Lower leg skin (tissue), 4 donors: ENCODE data around the gene SPATA7. TPM values are rescaled to one million over a fixed set of nuclear protein-coding genes. Genes with fewer than 3 reads are reported as not detected.

Experiments used
- DNase-seq, 2 donors: peaks; one replicate each; pipeline ENCODE4 v3.0.0-alpha.2; 2019; ENCODE audit warnings: low spot score in 2 of 2
- H3K4me3 ChIP-seq: fragments of 200-600 bp; sonication (generic); 2 replicates; pipeline ENCODE4 v1.5.1; 2017; ENCODE audit warnings: mild to moderate bottlenecking, low read depth; ENCODE audit not compliant: poor library complexity, severe bottlenecking
- CTCF ChIP-seq, 3 donors: fragments of 450-650 bp; IDR thresholded peaks; one replicate each; pipeline ENCODE4 v1.5.1; 2016; ENCODE audit warnings: antibody characterized with exemption in 3 of 3, mild to moderate bottlenecking in 3 of 3, moderate library complexity in 2 of 3
- POLR2A ChIP-seq, 2 donors: fragments of 450-650 bp; IDR thresholded peaks; one replicate each; pipeline ENCODE4 v1.6.1; 2016 to 2017; ENCODE audit warnings: antibody characterized with exemption in 2 of 2, mild to moderate bottlenecking in 1 of 2, moderate library complexity in 1 of 2
- WGBS, 2 donors: methylation state at CpG; one replicate each; pipeline ENCODE4 v1.1.5; 2018; 5-methylcytosine and 5-hydroxymethylcytosine counted together
- intact Hi-C: fragments of 100-400 bp; cut with DNase I; formaldehyde crosslinking; loops from one replicate; pipeline ENCODE4 v1.15.0; 2023; ENCODE audit warnings: low total_unique reads
- total RNA-seq, 4 donors: library from RNA; depleted of rRNA; stranded (reverse); fragments of >200 nt; gene quantifications; one replicate each; pipeline ENCODE4 v1.1.0, GENCODE V29; 2016

The SPATA7 gene
- total RNA-seq, 4 donors from 2014 or later: 5.2 to 17.0 (median 11.7) TPM

GRCh38 chr14:88437658-88438057, 52.2 kb downstream of the SPATA7 start:
- DNase-seq: no peak
- intact Hi-C loops: no loop called here
- H3K4me3 ChIP-seq: no peak overlapping the region
- TF ChIP-seq CTCF (IDR thresholded peaks at IDR 0.05) (no peak), POLR2A (IDR thresholded peaks at IDR 0.05) (no peak)
- 91 to 92% methylated on average over 5 of the region's 5 CpGs for WGBS, 2 donors

GRCh38 chr14:88439088-88439487, 53.6 kb downstream of the SPATA7 start:
- DNase-seq: no peak
- TF ChIP-seq POLR2A (IDR thresholded peaks at IDR 0.05): no peak
- no peak for TF ChIP-seq CTCF (IDR thresholded peaks at IDR 0.05)
- no peak overlapping the region for H3K4me3 ChIP-seq
- intact Hi-C loops: no loop called here
- 93 to 95% methylated on average over 2 of the region's 2 CpGs for WGBS, 2 donors

GRCh38 chr14:88452231-88452630, 66.8 kb downstream of the SPATA7 start:
- WGBS, 2 donors: 98% methylated on average over 4 of the region's 4 CpGs
- H3K4me3 ChIP-seq: no peak overlapping the region
- intact Hi-C loops: no loop called here
- DNase-seq: no peak
- no peak for TF ChIP-seq CTCF (IDR thresholded peaks at IDR 0.05)
- TF ChIP-seq POLR2A (IDR thresholded peaks at IDR 0.05): no peak

GRCh38 chr14:88454886-88455285, 69.4 kb downstream of the SPATA7 start:
- intact Hi-C loops: no loop called here
- no peak for DNase-seq
- TF ChIP-seq POLR2A (IDR thresholded peaks at IDR 0.05): no peak
- TF ChIP-seq CTCF (IDR thresholded peaks at IDR 0.05): no peak
- WGBS, 2 donors: 64 to 77% methylated on average over 2 of the region's 2 CpGs
- no peak overlapping the region for H3K4me3 ChIP-seq

GRCh38 chr14:88463318-88463717, 77.9 kb downstream of the SPATA7 start:
- WGBS, 2 donors: 75 to 88% methylated on average over 4 of the region's 4 CpGs
- intact Hi-C loops: no loop called here
- H3K4me3 ChIP-seq: no peak overlapping the region
- DNase-seq: no peak
- TF ChIP-seq CTCF (IDR thresholded peaks at IDR 0.05): no peak
- TF ChIP-seq POLR2A (IDR thresholded peaks at IDR 0.05): no peak

GRCh38 chr14:88468406-88468805, 82.9 kb downstream of the SPATA7 start:
- TF ChIP-seq POLR2A (IDR thresholded peaks at IDR 0.05): no peak
- no peak for TF ChIP-seq CTCF (IDR thresholded peaks at IDR 0.05)
- DNase-seq: no peak
- intact Hi-C loops: no loop called here
- WGBS, 2 donors: 72 to 90% methylated on average over 1 of the region's 1 CpG
- H3K4me3 ChIP-seq: no peak overlapping the region
